Uterus (tissue), 2 donors: ENCODE data around the gene DNPEP.

Experiments
- CTCF ChIP-seq, 4 experiments: fragments of 200-600 bp in 2 of 4; fragments of 450-650 bp in 2 of 4; sonication (generic) in 2 of 4; IDR thresholded peaks; one replicate each; pipeline ENCODE4 v1.5.1; 2016 to 2019; ENCODE audit warnings: antibody characterized with exemption in 4 of 4, mild to moderate bottlenecking in 2 of 4, moderate library complexity in 1 of 4
- POLR2A ChIP-seq, 2 donors: fragments of 450-650 bp; IDR thresholded peaks; one replicate each; pipeline ENCODE4 v1.6.1; 2016; ENCODE audit warnings: antibody characterized with exemption in 2 of 2, mild to moderate bottlenecking in 1 of 2, moderate library complexity in 1 of 2

- TF ChIP-seq CTCF (IDR thresholded peaks at IDR 0.05) = no peak
- no peak for TF ChIP-seq POLR2A (IDR thresholded peaks at IDR 0.05)
These were observed 20.5 kb upstream of the DNPEP start for GRCh38 chr2:219408204-219408603.
